RWPE1 (cell line): ENCODE data around the gene GPC6.

Experiments
- CTCF ChIA-PET: fragments of 350-600 bp; sonication (Branson Sonifier 250); formaldehyde crosslinking; extraction: SDS; loops from one replicate; lab custom pipeline; 2021; lab: Yijun Ruan, JAX
- POLR2A ChIA-PET: fragments of 400-600 bp; formaldehyde crosslinking; extraction: SDS; loops from one replicate; lab custom pipeline; 2020; ENCODE audit warnings: antibody characterized with exemption; ENCODE audit not compliant: low non-redundant PET; lab: Yijun Ruan, JAX
- DNase-seq: peaks from one replicate; pipeline ENCODE4 v3.0.0; 2012; ENCODE audit warnings: low spot score
- H3K27ac ChIP-seq: fragments of 450-650 bp; 2 replicates; pipeline ENCODE4 v1.5.1; 2017
- TF ChIP-seq, protein P1 (sequence below): fragments of 450-650 bp; conservative IDR thresholded peaks from 2 replicates; pipeline ENCODE4 v1.5.1; 2017; ENCODE audit warnings: low read depth, mild to moderate bottlenecking

The GPC6 gene

GRCh38 chr13:93947651-93948050 lies 721.0 kb downstream of the GPC6 start:
- no peak for DNase-seq
- ChIA-PET CTCF (no interaction called here), POLR2A (no interaction called here)
- H3K27ac ChIP-seq: no peak overlapping the region
- TF ChIP-seq, protein P1, sequence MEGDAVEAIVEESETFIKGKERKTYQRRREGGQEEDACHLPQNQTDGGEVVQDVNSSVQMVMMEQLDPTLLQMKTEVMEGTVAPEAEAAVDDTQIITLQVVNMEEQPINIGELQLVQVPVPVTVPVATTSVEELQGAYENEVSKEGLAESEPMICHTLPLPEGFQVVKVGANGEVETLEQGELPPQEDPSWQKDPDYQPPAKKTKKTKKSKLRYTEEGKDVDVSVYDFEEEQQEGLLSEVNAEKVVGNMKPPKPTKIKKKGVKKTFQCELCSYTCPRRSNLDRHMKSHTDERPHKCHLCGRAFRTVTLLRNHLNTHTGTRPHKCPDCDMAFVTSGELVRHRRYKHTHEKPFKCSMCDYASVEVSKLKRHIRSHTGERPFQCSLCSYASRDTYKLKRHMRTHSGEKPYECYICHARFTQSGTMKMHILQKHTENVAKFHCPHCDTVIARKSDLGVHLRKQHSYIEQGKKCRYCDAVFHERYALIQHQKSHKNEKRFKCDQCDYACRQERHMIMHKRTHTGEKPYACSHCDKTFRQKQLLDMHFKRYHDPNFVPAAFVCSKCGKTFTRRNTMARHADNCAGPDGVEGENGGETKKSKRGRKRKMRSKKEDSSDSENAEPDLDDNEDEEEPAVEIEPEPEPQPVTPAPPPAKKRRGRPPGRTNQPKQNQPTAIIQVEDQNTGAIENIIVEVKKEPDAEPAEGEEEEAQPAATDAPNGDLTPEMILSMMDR: no peak

DNA sequence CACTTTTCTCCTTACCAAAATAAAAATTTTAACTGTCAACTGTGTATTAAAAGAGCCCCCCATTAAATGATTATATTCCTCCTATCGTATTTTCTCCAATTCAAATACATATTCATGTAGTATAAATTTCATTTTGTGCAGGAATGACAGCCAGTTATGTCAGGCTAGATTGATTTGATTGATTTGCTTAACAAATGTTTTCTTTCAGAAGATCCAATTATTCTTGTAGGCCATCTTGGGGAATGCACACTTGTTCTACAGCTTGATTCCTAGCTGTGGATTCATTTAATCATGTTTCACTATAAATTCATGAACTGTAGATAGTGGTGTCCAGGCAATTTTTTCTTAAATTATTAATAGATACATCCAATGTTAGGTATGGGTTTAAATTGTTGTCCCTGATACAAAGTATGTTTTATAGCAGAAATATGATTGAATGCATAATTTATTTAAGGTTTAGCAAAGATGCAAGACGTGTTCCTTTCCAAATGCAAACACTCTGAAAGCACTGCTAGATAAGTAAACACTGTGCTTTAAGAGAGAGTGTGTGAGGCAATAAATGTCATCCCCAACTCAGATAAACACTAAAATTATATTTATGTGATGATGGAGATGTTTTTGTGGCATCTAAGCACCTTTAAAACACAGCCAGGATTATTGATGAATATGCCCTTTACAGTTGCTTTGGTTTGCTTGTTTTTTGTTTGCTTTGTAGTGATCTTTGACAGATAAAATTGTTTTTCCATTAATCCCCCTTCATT lies 721.7 kb downstream of the GPC6 start:
- CTCF ChIA-PET: no interaction called here
- TF ChIP-seq, protein P1: no peak
- no peak overlapping the region for H3K27ac ChIP-seq
- DNase-seq: no peak
- POLR2A ChIA-PET: no interaction called here

DNA sequence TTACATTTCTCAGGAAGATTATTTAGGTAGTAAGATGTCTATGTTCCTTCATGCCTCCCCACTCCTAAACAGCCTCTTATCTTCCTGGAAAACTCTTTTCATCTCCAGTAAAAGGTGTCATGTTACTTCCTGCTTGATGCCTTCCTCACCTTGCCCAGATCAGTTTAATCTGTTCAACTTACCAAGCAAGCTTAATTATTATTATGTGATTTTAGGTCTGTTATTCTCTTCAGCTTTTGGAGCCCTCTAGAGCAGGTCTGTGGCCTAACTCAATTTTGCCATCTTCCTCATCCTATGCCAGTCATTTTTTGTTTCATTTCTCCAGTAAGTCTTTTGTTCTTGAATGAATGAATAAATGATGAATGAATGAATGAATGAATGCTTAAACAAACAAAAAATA lies 724.5 kb downstream of the GPC6 start:
- ChIA-PET POLR2A (no interaction called here), CTCF (interaction anchor here (0.7 kb wide), 1 partner anchor 670 kb away, joined by 3 read pairs; no protein-coding TSS in a partner anchor)
- no peak for DNase-seq
- no peak overlapping the region for H3K27ac ChIP-seq
- TF ChIP-seq, protein P1: no peak

DNA sequence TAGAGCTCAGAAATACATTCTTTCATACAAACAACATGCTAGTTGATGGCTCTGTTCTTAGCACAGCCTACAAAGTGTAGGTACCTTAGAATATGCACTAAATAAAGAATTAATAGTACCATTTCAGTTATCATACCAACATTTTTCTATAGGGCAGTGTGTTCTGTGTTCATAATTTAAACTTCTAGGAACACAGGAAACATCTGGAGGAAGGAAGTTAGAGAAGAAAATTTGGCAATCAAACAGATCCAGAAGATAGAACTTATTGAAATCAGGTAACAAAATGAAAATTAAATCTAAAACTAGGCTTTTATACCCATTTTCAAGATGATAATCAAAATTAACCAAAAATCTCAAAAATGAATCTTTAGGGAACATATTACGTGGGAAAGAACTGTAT lies 725.3 kb downstream of the GPC6 start:
- POLR2A ChIA-PET: no interaction called here
- TF ChIP-seq, protein P1: no peak
- no peak for DNase-seq
- CTCF ChIA-PET: interaction anchor here (0.8 kb wide), 1 partner anchor 490 kb away, joined by 3 read pairs; no protein-coding TSS in a partner anchor
- no peak overlapping the region for H3K27ac ChIP-seq

- TF ChIP-seq, protein P1: no peak
- no peak overlapping the region for H3K27ac ChIP-seq
- POLR2A ChIA-PET: no interaction called here
- no peak for DNase-seq
- CTCF ChIA-PET: no interaction called here
These were observed 727.2 kb downstream of the GPC6 start for GRCh38 chr13:93953841-93954240.

GRCh38 chr13:93955904-93956303 lies 729.3 kb downstream of the GPC6 start:
- CTCF ChIA-PET: no interaction called here
- TF ChIP-seq, protein P1: no peak
- no peak for DNase-seq
- H3K27ac ChIP-seq: no peak overlapping the region
- POLR2A ChIA-PET: no interaction called here
